ENCODE data around the gene PRDM16. TPM values are rescaled to one million over a fixed set of nuclear protein-coding genes. Genes with fewer than 3 reads are reported as not detected.

PRDM16 gene
- total RNA-seq, 1 experiment from 2014 or later: 6.1 TPM

- H3K4me2 ChIP-seq (ENCODE audit: low read length): no peak overlapping the region
- peaks cover 31% of the 10 kb centered on the region for H3K27me3 ChIP-seq (ENCODE audit: insufficient read depth, low read length)
- H4K20me1 ChIP-seq (ENCODE audit: insufficient read depth): no peaks in the 10 kb centered on the region
- no peaks in the 10 kb centered on the region for H3K9me2 ChIP-seq (ENCODE audit: insufficient read depth)
- ChIA-PET POLR2A (no interaction called here), RAD21 (ENCODE audit: low non-redundant PET in 1 of 2, low total read pairs in 2 of 2, uncharacterized antibody in 2 of 2, unreplicated experiment in 2 of 2) (no interaction called here), CTCF (no interaction called here)
- no peak overlapping the region for H3K4me3 ChIP-seq (replicated peaks in 1 of 2; ENCODE audit: low read depth in 1 of 2, low read length in 2 of 2)
- intact Hi-C loops (cut with micrococcal nuclease): no loop called here
- no peak overlapping the region for H3K9ac ChIP-seq (ENCODE audit: low read length)
- H3K4me1 ChIP-seq (ENCODE audit: control insufficient read depth in 1 of 2, insufficient read depth in 2 of 2, low read length in 2 of 2): no peaks in the 10 kb centered on the region
- TF ChIP-seq SIN3A (IDR thresholded peaks at IDR 0.05; ENCODE audit: low read depth) (no peak), TCF7L2 (IDR thresholded peaks at IDR 0.05; ENCODE audit: borderline replicate concordance, extremely low read depth, insufficient read depth, insufficient read length) (no peak), RAD21 (IDR thresholded peaks at IDR 0.05; ENCODE audit: low read depth) (no peak), ZNF274 (IDR thresholded peaks at IDR 0.05; ENCODE audit: low read depth, low read length) (no peak), SRF (IDR thresholded peaks at IDR 0.05; ENCODE audit: low read depth) (no peak), CBX3 (IDR thresholded peaks at IDR 0.05; ENCODE audit: low read depth) (no peak), MAX (IDR thresholded peaks at IDR 0.05) (no peak), ATF3 (IDR thresholded peaks at IDR 0.05) (no peak), ZBTB33 (IDR thresholded peaks at IDR 0.05; ENCODE audit: extremely low read depth, insufficient replicate concordance, low read length) (no peak), FOSL1 (IDR thresholded peaks at IDR 0.05; ENCODE audit: low read depth) (no peak), CEBPB (IDR thresholded peaks at IDR 0.05; ENCODE audit: low read depth) (no peak), ZFX (IDR thresholded peaks at IDR 0.05) (no peak), YY1 (IDR thresholded peaks at IDR 0.05; ENCODE audit: extremely low read depth, insufficient replicate concordance, low read depth, low read length) (no peak), EGR1 (IDR thresholded peaks at IDR 0.05; ENCODE audit: low read depth) (no peak), POLR2AphosphoS5 (IDR thresholded peaks at IDR 0.05; ENCODE audit: low read depth, low read length) (no peak), ELF1 (IDR thresholded peaks at IDR 0.05; ENCODE audit: borderline replicate concordance, low read depth) (no peak), POLR2A (IDR thresholded peaks at IDR 0.05; ENCODE audit: borderline replicate concordance, extremely low read depth, insufficient read depth, insufficient read length) (no peak), EZH2phosphoT487 (IDR thresholded peaks at IDR 0.05; ENCODE audit: borderline replicate concordance) (no peak), JUND (IDR thresholded peaks at IDR 0.05) (no peak)
- no TSS peak for BruUV-seq (replicated peaks)
- no peak for DNase-seq (ENCODE audit: low read depth, low spot score)
- no peaks in the 10 kb centered on the region for H3K36me3 ChIP-seq (ENCODE audit: control insufficient read depth in 1 of 2, insufficient read depth in 2 of 2, low read length in 2 of 2)
- no peaks in the 10 kb centered on the region for H3K79me2 ChIP-seq (ENCODE audit: insufficient read depth, low read length)
- H3K9me3 ChIP-seq (ENCODE audit: control insufficient read depth in 1 of 2, insufficient read depth in 1 of 2, low read depth in 1 of 2, low read length in 2 of 2): no peaks in the 10 kb centered on the region
- no peak for ATAC-seq
- no peak overlapping the region for H3K27ac ChIP-seq (ENCODE audit: low read depth, low read length)
- H2AFZ ChIP-seq (ENCODE audit: low read depth, low read length, poor library complexity, severe bottlenecking): no peak overlapping the region
Measured at GRCh38 chr1:3037281-3038040, 31.5 kb upstream of the PRDM16 start.
